Cardiac muscle cell (in vitro differentiated cells and primary cell): Measurements from ENCODE around the gene PLCG1. TPM values are rescaled to one million over a fixed set of nuclear protein-coding genes. Genes with fewer than 3 reads are reported as not detected.

Source experiments
- DNase-seq, 2 donors: peaks; one replicate each; pipeline versions ENCODE4 v3.0.0 to v3.0.0-alpha.2; 2010 to 2017; ENCODE audit warnings: low read depth in 1 of 2, low spot score in 1 of 2
- H3K27ac ChIP-seq: fragments of 200-600 bp; sonication (generic); 2 replicates; pipeline ENCODE4 v1.5.1; 2016
- H3K27me3 ChIP-seq: fragments of 200-600 bp; sonication (generic); 2 replicates; pipeline ENCODE4 v1.6.0; 2016; ENCODE audit warnings: control low read depth
- H3K36me3 ChIP-seq: fragments of 200-600 bp; sonication (generic); 2 replicates; pipeline ENCODE4 v1.5.1; 2016; ENCODE audit warnings: control low read depth
- H3K4me1 ChIP-seq: fragments of 200-600 bp; sonication (generic); 2 replicates; pipeline ENCODE4 v1.8.1; 2017; ENCODE audit warnings: low read depth, mild to moderate bottlenecking, mixed run types
- H3K4me3 ChIP-seq: fragments of 200-600 bp; sonication (generic); 2 replicates; pipeline ENCODE4 v1.5.1; 2016; ENCODE audit warnings: mild to moderate bottlenecking
- H3K9me3 ChIP-seq: fragments of 200-600 bp; sonication (generic); 2 replicates; pipeline ENCODE4 v1.5.1; 2017; ENCODE audit warnings: low read depth, mild to moderate bottlenecking, control low read depth
- CTCF ChIP-seq: IDR thresholded peaks from 2 replicates; pipeline ENCODE4 v1.5.1; 2012; ENCODE audit warnings: low read depth, mild to moderate bottlenecking, low read length
- polyA plus RNA-seq: library from polyadenylated mRNA; unstranded; fragments of >200 nt; fragmentation: Nextera tagmentation; extraction: Ambion mirVana; gene quantifications from 2 replicates; pipeline ENCODE4 v1.2.1, GENCODE V29; 2016
- total RNA-seq: library from RNA; depleted of rRNA; stranded (reverse); fragments of >200 nt; gene quantifications from 2 replicates; pipeline ENCODE4 v1.2.3, GENCODE V29; 2016

Gene PLCG1
- total and polyA plus RNA-seq, 2 experiments from 2014 or later, result 43.7 to 87.6 TPM

GRCh38 chr20:41161886-41162285 lies 24.5 kb downstream of the PLCG1 start:
- no peak overlapping the region for H3K4me3 ChIP-seq
- no peaks in the 10 kb centered on the region for H3K4me1 ChIP-seq
- no peak for TF ChIP-seq CTCF
- H3K27me3 ChIP-seq, result no peaks in the 10 kb centered on the region
- peaks cover 37% of the 10 kb centered on the region for H3K36me3 ChIP-seq
- no peaks in the 10 kb centered on the region for H3K9me3 ChIP-seq
- no peak overlapping the region for H3K27ac ChIP-seq
- DNase-seq, result no peak

GRCh38 chr20:41162396-41162795 lies 25.1 kb downstream of the PLCG1 start:
- Histone ChIP-seq H3K4me3 (no peak overlapping the region), H3K27ac (no peak overlapping the region), H3K36me3 (peaks cover 42% of the 10 kb centered on the region), H3K9me3 (no peaks in the 10 kb centered on the region), H3K4me1 (no peaks in the 10 kb centered on the region), H3K27me3 (no peaks in the 10 kb centered on the region)
- DNase-seq, result no peak
- no peak for TF ChIP-seq CTCF

- Histone ChIP-seq H3K27me3 (no peaks in the 10 kb centered on the region), H3K4me3 (no peak overlapping the region), H3K4me1 (no peaks in the 10 kb centered on the region), H3K9me3 (no peaks in the 10 kb centered on the region), H3K36me3 (peaks cover 50% of the 10 kb centered on the region), H3K27ac (no peak overlapping the region)
- TF ChIP-seq CTCF, result no peak
- no peak for DNase-seq
Measured at GRCh38 chr20:41163821-41164220, 26.5 kb downstream of the PLCG1 start.

- H3K36me3 ChIP-seq, result peaks cover 58% of the 10 kb centered on the region
- no peak for TF ChIP-seq CTCF
- no peak for DNase-seq
- H3K4me1 ChIP-seq, result no peaks in the 10 kb centered on the region
- no peaks in the 10 kb centered on the region for H3K27me3 ChIP-seq
- H3K27ac ChIP-seq, result no peak overlapping the region
- no peak overlapping the region for H3K4me3 ChIP-seq
- no peaks in the 10 kb centered on the region for H3K9me3 ChIP-seq
Measured at GRCh38 chr20:41165001-41165882, 27.9 kb downstream of the PLCG1 start.

GRCh38 chr20:41166201-41167117 lies 29.1 kb downstream of the PLCG1 start:
- H3K9me3 ChIP-seq, result no peaks in the 10 kb centered on the region
- peaks cover 68% of the 10 kb centered on the region for H3K36me3 ChIP-seq
- H3K4me1 ChIP-seq, result no peaks in the 10 kb centered on the region
- no peak overlapping the region for H3K27ac ChIP-seq
- no peak for TF ChIP-seq CTCF
- no peak overlapping the region for H3K4me3 ChIP-seq
- no peak for DNase-seq
- no peaks in the 10 kb centered on the region for H3K27me3 ChIP-seq
